Liver (tissue), 9 donors: ENCODE measurements around the gene TMEM131. TPM values are rescaled to one million over a fixed set of nuclear protein-coding genes. Genes with fewer than 3 reads are reported as not detected.

Source experiments
- DNase-seq: peaks from one replicate; pipeline ENCODE4 v3.0.0-alpha.2; 2017; ENCODE audit warnings: low spot score
- H3K27ac ChIP-seq, 2 donors: one replicate each; pipeline ENCODE4 v1.7.0; 2013; ENCODE audit warnings: inconsistent platforms in 2 of 2, low read length in 2 of 2, control low read depth in 1 of 2, low read depth in 1 of 2, mild to moderate bottlenecking in 1 of 2
- H3K27me3 ChIP-seq, 4 donors: one replicate each; pipeline versions ENCODE4 v1.6.1 to v1.7.0; 2013; ENCODE audit warnings: low read length in 3 of 4, inconsistent platforms in 1 of 4, mild to moderate bottlenecking in 1 of 4, moderate library complexity in 1 of 4; ENCODE audit not compliant: control insufficient read depth in 4 of 4, insufficient read depth in 4 of 4
- H3K36me3 ChIP-seq, 4 donors: one replicate each; pipeline versions ENCODE4 v1.6.1 to v1.7.0; 2013; ENCODE audit warnings: low read length in 3 of 4, mild to moderate bottlenecking in 3 of 4, low read depth in 1 of 4, moderate library complexity in 1 of 4; ENCODE audit not compliant: control insufficient read depth in 4 of 4, insufficient read depth in 3 of 4
- H3K4me1 ChIP-seq, 4 donors: one replicate each; pipeline versions ENCODE4 v1.6.1 to v1.7.0; 2013; ENCODE audit warnings: low read length in 3 of 4, mild to moderate bottlenecking in 3 of 4, moderate library complexity in 1 of 4; ENCODE audit not compliant: control insufficient read depth in 4 of 4, insufficient read depth in 4 of 4
- H3K4me3 ChIP-seq, 3 donors: one replicate each; pipeline versions ENCODE4 v1.6.1 to v1.7.0; 2013; ENCODE audit warnings: low read length in 3 of 3, control low read depth in 1 of 3, low read depth in 1 of 3, mild to moderate bottlenecking in 1 of 3
- H3K9ac ChIP-seq, 2 donors: one replicate each; pipeline ENCODE4 v1.7.0; 2013; ENCODE audit warnings: low read length in 2 of 2, mild to moderate bottlenecking in 2 of 2, moderate library complexity in 2 of 2, control low read depth in 1 of 2, low read depth in 1 of 2
- H3K9me3 ChIP-seq, 4 donors: one replicate each; pipeline versions ENCODE4 v1.6.1 to v1.7.0; 2013; ENCODE audit warnings: low read length in 3 of 4; ENCODE audit not compliant: control insufficient read depth in 4 of 4
- ATF3 ChIP-seq: IDR thresholded peaks from 2 replicates; pipeline ENCODE4 v1.6.1; 2016; ENCODE audit warnings: antibody characterized with exemption
- CTCF ChIP-seq: fragments of 150-350 bp; IDR thresholded peaks from 2 replicates; pipeline ENCODE4 v1.5.1; 2017; ENCODE audit warnings: improper control_type of control experiment, low read depth, low read length; ENCODE audit not compliant: missing input control
- EGR1 ChIP-seq, 2 donors: IDR thresholded peaks; 2 replicates each; pipeline ENCODE4 v1.6.1; 2016 to 2018; ENCODE audit warnings: antibody characterized with exemption in 2 of 2, low read depth in 2 of 2
- FOXA1 ChIP-seq: IDR thresholded peaks from 2 replicates; pipeline ENCODE4 v1.6.1; 2016; ENCODE audit warnings: antibody characterized with exemption
- FOXA2 ChIP-seq: IDR thresholded peaks from 2 replicates; pipeline ENCODE4 v1.6.1; 2016; ENCODE audit warnings: antibody characterized with exemption
- GABPA ChIP-seq, 2 donors: IDR thresholded peaks in 1 of 2; conservative IDR thresholded peaks in 1 of 2; 2 replicates each; pipeline ENCODE4 v1.6.1; 2016; ENCODE audit warnings: antibody characterized with exemption in 2 of 2, mild to moderate bottlenecking in 1 of 2, moderate library complexity in 1 of 2
- HNF4A ChIP-seq, 2 donors: conservative IDR thresholded peaks; 2 replicates each; pipeline ENCODE4 v1.6.1; 2016; ENCODE audit warnings: antibody characterized with exemption in 2 of 2, mild to moderate bottlenecking in 2 of 2
- HNF4G ChIP-seq: IDR thresholded peaks from 2 replicates; pipeline ENCODE4 v1.6.1; 2016; ENCODE audit warnings: antibody characterized with exemption
- JUND ChIP-seq, 2 donors: IDR thresholded peaks; 2 replicates each; pipeline ENCODE4 v1.6.1; 2016; ENCODE audit warnings: antibody characterized with exemption in 2 of 2
- NR2F2 ChIP-seq: IDR thresholded peaks from 2 replicates; pipeline ENCODE4 v1.6.1; 2016; ENCODE audit warnings: antibody characterized with exemption
- REST ChIP-seq: IDR thresholded peaks from 2 replicates; pipeline ENCODE4 v1.6.1; 2016; ENCODE audit warnings: antibody characterized with exemption, mild to moderate bottlenecking
- RXRA ChIP-seq, 2 donors: IDR thresholded peaks; 2 replicates each; pipeline ENCODE4 v1.6.1; 2017 to 2018; ENCODE audit warnings: antibody characterized with exemption in 2 of 2, mild to moderate bottlenecking in 1 of 2
- SP1 ChIP-seq: IDR thresholded peaks from 2 replicates; pipeline ENCODE4 v1.6.1; 2018; ENCODE audit warnings: antibody characterized with exemption, mild to moderate bottlenecking
- TAF1 ChIP-seq: conservative IDR thresholded peaks from 2 replicates; pipeline ENCODE4 v1.6.1; 2016; ENCODE audit warnings: antibody characterized with exemption, mild to moderate bottlenecking
- YY1 ChIP-seq: IDR thresholded peaks from 2 replicates; pipeline ENCODE4 v1.6.1; 2016; ENCODE audit warnings: antibody characterized with exemption, mild to moderate bottlenecking
- WGBS: extraction: QIAGEN DNeasy Blood & Tissue Kit; methylation state at CpG from one replicate; pipeline ENCODE4 v1.1.7; 2013; 5-methylcytosine and 5-hydroxymethylcytosine counted together
- polyA plus RNA-seq, 2 donors: library from polyadenylated mRNA; stranded (reverse) in 1 of 2; unstranded in 1 of 2; fragments of 200-250 nt in 1 of 2; fragments of >200 nt in 1 of 2; fragmentation: Nextera tagmentation in 1 of 2; extraction: Ambion mirVana in 1 of 2; gene quantifications; one replicate each; pipeline versions ENCODE4 v1.2.1 to v1.2.3, GENCODE V29; 2013 to 2015
- total RNA-seq, 2 donors: library from RNA; depleted of rRNA; stranded (reverse); fragments of >200 nt; gene quantifications; one replicate each; pipeline ENCODE4 v1.2.3, GENCODE V29; 2014
- donor health status: healthy.
- donor health status: healthy.
- donor health status: healthy.
- donor health status: healthy.
- donor health status: healthy.

The TMEM131 gene
- total and polyA plus RNA-seq, 4 donors: 6.1 to 22.8 (median 11.2) TPM

GRCh38 chr2:97740590-97741182, 255.1 kb downstream of the TMEM131 start (continued):
- no peak for TF ChIP-seq REST
- no peak for TF ChIP-seq SP1
- TF ChIP-seq NR2F2: no peak

- no peak overlapping the region for H3K27ac ChIP-seq
- TF ChIP-seq RXRA (IDR thresholded peaks at IDR 0.05): no peak
- no peak for TF ChIP-seq CTCF
- no peaks in the 10 kb centered on the region for H3K27me3 ChIP-seq
- WGBS: 83% methylated on average over 5 of the region's 5 CpGs
- DNase-seq: no peak
- H3K4me3 ChIP-seq: no peak overlapping the region
- no peaks in the 10 kb centered on the region for H3K9me3 ChIP-seq
- no peaks in the 10 kb centered on the region for H3K4me1 ChIP-seq
- H3K9ac ChIP-seq: no peak overlapping the region
- no peaks in the 10 kb centered on the region for H3K36me3 ChIP-seq
These were observed 255.9 kb downstream of the TMEM131 start for GRCh38 chr2:97739893-97740245.

DNA sequence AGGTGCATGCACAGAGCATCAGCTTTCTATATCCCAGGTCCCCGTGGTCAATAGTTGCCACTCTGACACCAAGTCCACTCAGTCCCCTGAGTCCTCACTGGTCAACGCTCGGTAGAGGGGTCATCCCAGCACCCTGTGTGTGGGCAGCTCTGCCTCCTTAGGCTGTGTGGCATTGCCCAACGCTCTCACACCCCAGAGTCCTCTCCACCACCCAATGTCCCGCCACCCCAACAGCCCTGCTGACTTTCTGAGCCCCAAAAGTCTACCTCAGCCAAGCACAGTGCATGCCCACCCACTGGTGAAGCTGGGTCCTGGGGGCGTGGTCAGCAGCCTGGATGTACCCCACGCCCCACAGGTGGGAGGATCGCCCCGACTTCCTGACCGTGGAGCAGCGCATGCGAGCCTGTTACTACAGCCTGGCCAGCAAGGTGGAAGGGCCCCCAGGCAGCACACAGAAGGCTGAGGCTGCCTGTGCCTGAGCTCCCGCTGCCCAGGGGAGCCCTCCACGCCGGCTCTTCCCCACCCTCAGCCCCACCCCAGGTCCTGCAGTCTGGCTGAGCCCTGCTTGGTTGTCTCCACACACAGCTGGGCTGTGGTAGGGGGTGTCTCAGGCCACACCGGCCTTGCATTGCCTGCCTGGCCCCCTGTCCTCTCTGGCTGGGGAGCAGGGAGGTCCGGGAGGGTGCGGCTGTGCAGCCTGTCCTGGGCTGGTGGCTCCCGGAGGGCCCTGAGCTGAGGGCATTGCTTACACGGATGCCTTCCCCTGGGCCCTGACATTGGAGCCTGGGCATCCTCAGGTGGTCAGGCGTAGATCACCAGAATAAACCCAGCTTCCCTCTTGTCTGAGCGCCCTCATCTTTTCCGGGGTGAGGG, 256.5 kb downstream of the TMEM131 start:
- H3K4me3 ChIP-seq: no peak overlapping the region
- no peaks in the 10 kb centered on the region for H3K27me3 ChIP-seq
- TF ChIP-seq CTCF: no peak
- TF ChIP-seq HNF4A (conservative IDR thresholded peaks at IDR 0.05): no peak
- TF ChIP-seq YY1: no peak
- no peak for TF ChIP-seq FOXA2
- no peak for TF ChIP-seq GABPA (IDR thresholded peaks at IDR 0.05 in 1 of 2, conservative IDR thresholded peaks at IDR 0.05 in 1 of 2)
- no peak for TF ChIP-seq REST
- no peak for TF ChIP-seq TAF1
- TF ChIP-seq ATF3: no peak
- no peak for TF ChIP-seq FOXA1
- TF ChIP-seq HNF4G: no peak
- TF ChIP-seq JUND (IDR thresholded peaks at IDR 0.05): no peak
- no peak for TF ChIP-seq EGR1 (IDR thresholded peaks at IDR 0.05; ENCODE audit: low read depth in 2 of 2)
- no peaks in the 10 kb centered on the region for H3K9me3 ChIP-seq
- DNase-seq: no peak
- H3K9ac ChIP-seq: no peak overlapping the region
- H3K27ac ChIP-seq: no peak overlapping the region
- 88% methylated on average over 23 of the region's 23 CpGs for WGBS
- no peaks in the 10 kb centered on the region for H3K36me3 ChIP-seq
- no peaks in the 10 kb centered on the region for H3K4me1 ChIP-seq
